IMR-90 (cell line): Measurements from ENCODE around the gene NRXN2. TPM values are rescaled to one million over a fixed set of nuclear protein-coding genes. Genes with fewer than 3 reads are reported as not detected.
A peak's percentile ranks its signal among the peaks of the same experiment; 100 is the strongest.

Source experiments
- ATAC-seq: fragments of 200-7000 bp; cut with Tn5 transposase; 2 replicates; pipeline ENCODE4 v1.9.1; 2020; ENCODE audit warnings: low read depth, mild to moderate bottlenecking, moderate library complexity
- BruUV-seq: library from RNA; stranded (reverse); fragments of 400-500 nt; replicated peaks from 2 replicates; lab custom pipeline; 2021; lab: Mats Ljungman, UMichigan
- CTCF ChIA-PET: fragments of 300-600 bp; formaldehyde crosslinking; extraction: SDS; loops from one replicate; lab custom pipeline; 2021; ENCODE audit warnings: antibody characterized with exemption; lab: Yijun Ruan, JAX
- POLR2A ChIA-PET: fragments of 300-600 bp; sonication (Branson Sonifier 250); formaldehyde crosslinking; loops from one replicate; lab custom pipeline; 2022; ENCODE audit warnings: antibody characterized with exemption; ENCODE audit not compliant: unreplicated experiment; lab: Charles Lee
- DNase-seq: peaks from one replicate; pipeline ENCODE4 v3.0.0; 2013
- H2AFZ ChIP-seq: replicated peaks from 2 replicates; pipeline ENCODE3; 2013; ENCODE audit warnings: low read length, mild to moderate bottlenecking; ENCODE audit not compliant: poor library complexity
- H2AK5ac ChIP-seq: 2 replicates; pipeline ENCODE4 v1.6.1; 2013; ENCODE audit warnings: low read depth, low read length, inconsistent platforms
- H2AK9ac ChIP-seq: replicated peaks from 2 replicates; pipeline ENCODE3; 2013; ENCODE audit warnings: mild to moderate bottlenecking, low read depth, low read length, moderate library complexity; ENCODE audit not compliant: poor library complexity
- H2BK120ac ChIP-seq: 2 replicates; pipeline ENCODE4 v1.6.1; 2013; ENCODE audit warnings: low read depth, low read length, inconsistent platforms
- H2BK15ac ChIP-seq: 3 replicates; pipeline ENCODE4 v1.6.1; 2013; ENCODE audit warnings: low read depth, low read length, inconsistent platforms
- H2BK20ac ChIP-seq: 2 replicates; pipeline ENCODE4 v1.6.1; 2013; ENCODE audit warnings: low read depth, mild to moderate bottlenecking, inconsistent platforms, low read length, moderate library complexity
- H2BK5ac ChIP-seq: 2 replicates; pipeline ENCODE4 v1.6.1; 2013; ENCODE audit warnings: mild to moderate bottlenecking, low read depth, low read length, inconsistent platforms; ENCODE audit not compliant: poor library complexity, severe bottlenecking
- H3K14ac ChIP-seq: replicated peaks from 2 replicates; pipeline ENCODE4 v1.6.1; 2013; ENCODE audit warnings: low read depth, low read length, inconsistent platforms
- H3K18ac ChIP-seq: 2 replicates; pipeline ENCODE4 v1.6.1; 2013; ENCODE audit warnings: low read depth, low read length, control low read depth
- H3K23ac ChIP-seq: 2 replicates; pipeline ENCODE4 v1.6.1; 2013; ENCODE audit warnings: low read depth, low read length, inconsistent platforms
- H3K27ac ChIP-seq: 2 replicates; pipeline ENCODE4 v1.5.1; 2013; ENCODE audit warnings: mild to moderate bottlenecking, control low read depth, low read length; ENCODE audit not compliant: insufficient read depth
- H3K27me3 ChIP-seq: 2 replicates; pipeline ENCODE4 v1.6.1; 2013; ENCODE audit warnings: low read length; ENCODE audit not compliant: control insufficient read depth, insufficient read depth
- H3K36me3 ChIP-seq: 2 replicates; pipeline ENCODE4 v1.6.1; 2013; ENCODE audit warnings: low read length, mixed read lengths; ENCODE audit not compliant: control insufficient read depth, insufficient read depth
- H3K4ac ChIP-seq: 2 replicates; pipeline ENCODE4 v1.6.1; 2013; ENCODE audit warnings: low read depth, low read length, inconsistent platforms
- H3K4me1 ChIP-seq: 2 replicates; pipeline ENCODE4 v1.6.1; 2013; ENCODE audit warnings: low read length, mixed read lengths; ENCODE audit not compliant: control insufficient read depth, insufficient read depth
- H3K4me2 ChIP-seq: 2 replicates; pipeline ENCODE4 v1.6.1; 2013; ENCODE audit warnings: low read depth, mild to moderate bottlenecking, control low read depth, low read length, moderate library complexity
- H3K4me3 ChIP-seq: 2 replicates; pipeline ENCODE4 v1.5.1; 2013; ENCODE audit warnings: low read depth, mild to moderate bottlenecking, control low read depth, low read length, moderate library complexity; ENCODE audit not compliant: insufficient read depth
- H3K56ac ChIP-seq: 2 replicates; pipeline ENCODE4 v1.6.1; 2013; ENCODE audit warnings: low read length, inconsistent platforms; ENCODE audit not compliant: insufficient read depth; ENCODE audit errors: extremely low read depth
- H3K79me1 ChIP-seq, 2 experiments: 2 replicates each; pipeline ENCODE4 v1.6.1; 2013; ENCODE audit warnings: low read length in 2 of 2, inconsistent platforms in 1 of 2, low read depth in 1 of 2
- H3K9ac ChIP-seq: 2 replicates; pipeline ENCODE4 v1.6.1; 2013; ENCODE audit warnings: low read depth, low read length, control low read depth
- H3K9me1 ChIP-seq: 2 replicates; pipeline ENCODE4 v1.6.1; 2013; ENCODE audit warnings: low read length, inconsistent platforms; ENCODE audit not compliant: insufficient read depth
- H3K9me3 ChIP-seq: 2 replicates; pipeline ENCODE4 v1.6.1; 2013; ENCODE audit warnings: low read length; ENCODE audit not compliant: control insufficient read depth, insufficient read depth
- H4K20me1 ChIP-seq: 2 replicates; pipeline ENCODE4 v1.6.1; 2013; ENCODE audit warnings: low read length, inconsistent platforms; ENCODE audit not compliant: insufficient read depth
- H4K5ac ChIP-seq: 2 replicates; pipeline ENCODE4 v1.6.1; 2013; ENCODE audit warnings: mild to moderate bottlenecking, low read depth, low read length, control low read depth
- H4K8ac ChIP-seq, 2 experiments: 2 replicates each; pipeline ENCODE4 v1.6.1; 2013; ENCODE audit warnings: low read depth in 2 of 2, low read length in 2 of 2, control low read depth in 1 of 2, inconsistent platforms in 1 of 2
- H4K91ac ChIP-seq: 2 replicates; pipeline ENCODE4 v1.6.1; 2013; ENCODE audit warnings: low read depth, low read length, inconsistent platforms; ENCODE audit not compliant: insufficient read depth
- CHD1 ChIP-seq: IDR thresholded peaks from 2 replicates; pipeline ENCODE4 v1.6.1; 2012; ENCODE audit warnings: low read depth, low read length, improper control_type of control experiment
- MAFK ChIP-seq: IDR thresholded peaks from 2 replicates; pipeline ENCODE4 v1.6.1; 2012; ENCODE audit warnings: low read depth, low read length, improper control_type of control experiment
- NFE2L2 ChIP-seq: fragments of 150-350 bp; IDR thresholded peaks from 2 replicates; pipeline ENCODE4 v1.6.1; 2016; ENCODE audit warnings: low read depth, mild to moderate bottlenecking, low read length
- POLR2A ChIP-seq: IDR thresholded peaks from 2 replicates; pipeline ENCODE4 v1.6.1; 2012; ENCODE audit warnings: mild to moderate bottlenecking, low read depth, low read length
- WGBS, 2 experiments: methylation state at CpG; one replicate each; pipeline versions ENCODE4 v1.1.5 to v1.1.7; 2013; ENCODE audit warnings: missing lambda C conversion rate in 2 of 2; ENCODE audit not compliant: insufficient read length in 1 of 2; ENCODE audit errors: extremely low coverage in 2 of 2; 5-methylcytosine and 5-hydroxymethylcytosine counted together
- dilution Hi-C: fragments of 300-500 bp; cut with HindIII; formaldehyde crosslinking; loops from one replicate; pipeline ENCODE4 v1.14.3; 2018; ENCODE audit warnings: low sequenced_read_pairs; ENCODE audit not compliant: unreplicated experiment
- in situ Hi-C: fragments of 300-500 bp; cut with MboI; formaldehyde crosslinking; loops from 3 replicates; pipeline ENCODE4 v1.14.3; 2019; ENCODE audit warnings: low sequenced_read_pairs, inconsistent platforms, mixed read lengths
- intact Hi-C: fragments of 100-400 bp; cut with micrococcal nuclease; formaldehyde crosslinking; loops from 2 replicates; pipeline ENCODE4 v1.10.0; 2022
- polyA plus RNA-seq, 3 experiments: library from polyadenylated mRNA; depleted of rRNA; stranded (reverse); fragments of >200 nt; gene quantifications; 2 replicates each; pipeline ENCODE4 v1.2.3, GENCODE V29; 2012; ENCODE audit warnings: low replicate concordance in 1 of 3
- total RNA-seq: library from RNA; depleted of rRNA; stranded (reverse); fragments of >200 nt; gene quantifications from 2 replicates; pipeline ENCODE4 v1.2.3, GENCODE V29; 2012

NRXN2 gene
- total and polyA plus RNA-seq, 2 of the 4 experiments (the other 2 are of a cell fraction) = 0.18 to 0.22 TPM

DNA sequence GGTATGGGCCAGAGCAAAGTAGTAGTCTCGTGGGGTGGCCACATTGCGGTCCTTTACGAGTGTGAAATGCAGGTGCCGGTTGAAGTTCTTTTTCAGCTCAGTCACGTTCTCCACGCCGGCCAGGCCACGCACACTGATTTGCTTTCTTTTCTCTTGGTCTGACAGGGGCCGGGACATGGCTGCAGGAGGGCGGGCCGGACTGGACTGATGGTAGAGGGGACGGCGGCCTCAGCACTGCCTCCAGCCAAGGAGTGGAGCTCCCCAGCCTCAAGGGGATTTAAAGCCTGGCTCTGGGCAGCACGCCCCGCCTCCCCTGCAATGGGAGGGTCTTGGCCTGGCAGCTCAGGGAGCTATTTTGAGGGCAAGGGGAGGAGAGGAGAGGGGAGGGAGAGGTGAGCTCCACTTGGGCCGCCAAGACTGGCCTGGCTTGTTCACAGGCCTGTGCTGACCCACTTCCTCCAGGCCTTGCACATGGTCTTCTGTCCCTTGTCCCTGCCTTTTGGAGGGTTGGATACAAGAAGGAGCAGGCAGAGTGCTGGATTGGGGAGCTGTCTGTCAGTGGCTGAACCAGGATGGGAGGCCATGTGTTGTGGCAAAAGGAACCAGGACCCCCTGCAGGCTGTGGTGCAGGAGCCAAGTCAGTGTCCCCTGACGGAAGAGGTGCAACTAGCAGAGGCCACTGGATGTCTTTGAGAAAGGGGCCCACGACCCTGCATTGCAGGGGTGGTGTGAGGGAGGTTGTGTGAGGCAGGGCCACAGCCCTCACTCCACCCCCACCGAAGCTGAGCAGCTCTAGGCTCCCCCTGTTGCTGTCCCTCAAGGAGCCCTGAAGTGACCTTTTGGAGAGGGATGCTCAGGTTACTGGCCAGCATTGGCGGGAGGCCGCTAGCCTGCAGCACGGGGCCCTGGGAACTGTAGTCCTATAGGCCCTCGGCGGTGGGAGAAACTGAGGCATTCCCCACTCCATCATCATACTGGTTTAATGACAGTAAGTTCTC, 37.0 kb upstream of the NRXN2 start, which contains the start of gene PYGM:
Gene PYGM (minus strand): TSS at position 253 of the 998 bp plus-strand sequence. CDS start 76 bp downstream, at position 177.
- Histone ChIP-seq H2AK9ac (peak within 1 kb of the TSS; percentile 39), H2BK15ac (no peak within 1 kb of the TSS), H3K4me1 (peaks cover 18% of the 10 kb centered on the region), H2BK20ac (no peak within 1 kb of the TSS), H3K56ac (no peak within 1 kb of the TSS), H2AFZ (peak within 1 kb of the TSS; percentile 54), H4K5ac (no peak within 1 kb of the TSS), H2BK5ac (no peak within 1 kb of the TSS), H3K9me1 (peaks cover 14% of the 10 kb centered on the region; the same call in 1 of the 2 replicates), H4K91ac (no peak within 1 kb of the TSS), H3K4me2 (no peak within 1 kb of the TSS), H3K9ac (no peak within 1 kb of the TSS), H3K27ac (no peak within 1 kb of the TSS), H3K23ac (no peak within 1 kb of the TSS), H3K4me3 (no peak within 1 kb of the TSS), H3K4ac (no peak within 1 kb of the TSS), H3K79me1 (peaks cover 10 to 33% of the 10 kb centered on the region in 2 experiments; a peak in 3 of 4 replicates), H3K36me3 (peaks cover 31% of the 10 kb centered on the region), H3K14ac (no peak within 1 kb of the TSS), H3K9me3 (no peaks in the 10 kb centered on the region), H4K8ac (no peak within 1 kb of the TSS), H2AK5ac (no peak within 1 kb of the TSS), H2BK120ac (no peak within 1 kb of the TSS), H4K20me1 (peaks cover 33% of the 10 kb centered on the region), H3K18ac (no peak within 1 kb of the TSS), H3K27me3 (no peaks in the 10 kb centered on the region)
- dilution Hi-C loops = no loop called here
- TF ChIP-seq CHD1 = no peak
- TF ChIP-seq POLR2A = peak; percentile 1; the same call in 1 of the 2 replicates
- TF ChIP-seq NFE2L2 = no peak
- TF ChIP-seq MAFK = no peak
- no TSS peak for BruUV-seq
- no peak for DNase-seq
- WGBS, 2 experiments = 74% methylated on average over 8 of the region's 24 CpGs; no CpG with 5 or more reads in 1 of the 2 experiments
- in situ Hi-C loops = no loop called here
- ChIA-PET POLR2A (interaction anchor here (0.6 kb wide), 1 partner anchor 744 kb away, joined by 3 read pairs; no protein-coding TSS in a partner anchor), CTCF (no interaction called here)
- intact Hi-C loops = no loop called here
- peak; percentile 30 for ATAC-seq
